Osteoblast (primary cell): ENCODE data around the gene NPDC1. TPM values are rescaled to one million over a fixed set of nuclear protein-coding genes. Genes with fewer than 3 reads are reported as not detected.

Experiments used
- DNase-seq: peaks from one replicate; pipeline ENCODE4 v3.0.0; 2011; ENCODE audit warnings: low spot score, mixed read lengths; ENCODE audit not compliant: insufficient read length; ENCODE audit errors: missing footprints
- H2AFZ ChIP-seq: 2 replicates; pipeline ENCODE4 v1.6.0; 2011; ENCODE audit warnings: mild to moderate bottlenecking, low read length
- H3K27ac ChIP-seq: 2 replicates; pipeline ENCODE4 v1.5.1; 2011; ENCODE audit warnings: mild to moderate bottlenecking, low read depth, low read length, moderate library complexity
- H3K27me3 ChIP-seq: 2 replicates; pipeline ENCODE4 v1.6.0; 2012; ENCODE audit warnings: mild to moderate bottlenecking, control low read depth, inconsistent platforms, low read length, moderate library complexity; ENCODE audit not compliant: insufficient read depth
- H3K36me3 ChIP-seq: 2 replicates; pipeline ENCODE4 v1.5.1; 2011; ENCODE audit warnings: mild to moderate bottlenecking, low read length, control low read depth, moderate library complexity; ENCODE audit not compliant: insufficient read depth
- H3K4me1 ChIP-seq: 2 replicates; pipeline ENCODE4 v1.5.1; 2011; ENCODE audit warnings: mild to moderate bottlenecking, low read length, control low read depth, moderate library complexity; ENCODE audit not compliant: insufficient read depth
- H3K4me2 ChIP-seq: 2 replicates; pipeline ENCODE4 v1.6.0; 2011; ENCODE audit warnings: mild to moderate bottlenecking, low read length; ENCODE audit not compliant: insufficient read depth
- H3K4me3 ChIP-seq: fragments of 200-600 bp; sonication (generic); 3 replicates; pipeline ENCODE4 v1.5.1; 2012; ENCODE audit warnings: mild to moderate bottlenecking, low read length, inconsistent platforms; ENCODE audit not compliant: insufficient read depth
- H3K79me2 ChIP-seq: 2 replicates; pipeline ENCODE4 v1.6.0; 2012; ENCODE audit warnings: mild to moderate bottlenecking, low read length, control low read depth, inconsistent platforms; ENCODE audit not compliant: insufficient read depth
- H3K9me3 ChIP-seq: 2 replicates; pipeline ENCODE4 v1.5.1; 2011; ENCODE audit warnings: low read depth, low read length, control low read depth
- H4K20me1 ChIP-seq: 2 replicates; pipeline ENCODE4 v1.6.0; 2012; ENCODE audit warnings: mild to moderate bottlenecking, low read length, control low read depth; ENCODE audit not compliant: insufficient read depth
- total RNA-seq: library from RNA; depleted of rRNA; stranded (reverse); fragments of >200 nt; gene quantifications from 2 replicates; pipeline ENCODE4 v1.2.3, GENCODE V29; 2012
- TF ChIP-seq, protein P1 (sequence below): IDR thresholded peaks from 2 replicates; pipeline ENCODE4 v1.5.1; 2011; ENCODE audit warnings: mild to moderate bottlenecking, low read depth, low read length, moderate library complexity; ENCODE audit errors: extremely low read depth

NPDC1 gene
- total RNA-seq, 1 donor: 10.1 TPM

DNA sequence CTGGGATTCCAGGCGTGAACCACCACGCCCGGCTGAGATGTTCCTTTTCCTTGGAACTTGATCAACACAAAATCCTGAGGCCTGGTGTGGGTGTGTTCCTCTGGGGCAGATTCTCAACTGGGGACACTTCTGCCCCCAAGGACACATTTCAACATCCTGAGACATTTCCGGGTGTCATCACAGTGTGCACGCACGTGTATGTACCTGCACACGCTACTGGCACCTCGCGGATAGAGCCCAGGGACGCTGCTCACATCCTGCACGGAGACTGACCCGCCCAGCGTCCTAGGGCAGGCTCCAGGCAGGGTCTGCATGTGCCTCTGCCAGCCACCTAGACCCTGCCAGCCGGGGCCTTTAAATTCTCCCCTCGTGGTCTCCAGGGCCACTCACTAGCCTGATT is 16.4 kb upstream of the NPDC1 start:
- Histone ChIP-seq H4K20me1 (no peaks in the 10 kb centered on the region), H3K27me3 (no peaks in the 10 kb centered on the region), H3K4me2 (no peak overlapping the region), H3K4me1 (no peaks in the 10 kb centered on the region), H3K36me3 (no peaks in the 10 kb centered on the region), H3K79me2 (no peaks in the 10 kb centered on the region), H3K27ac (no peak overlapping the region), H2AFZ (no peak overlapping the region), H3K4me3 (no peak overlapping the region), H3K9me3 (no peaks in the 10 kb centered on the region)
- TF ChIP-seq, protein P1, sequence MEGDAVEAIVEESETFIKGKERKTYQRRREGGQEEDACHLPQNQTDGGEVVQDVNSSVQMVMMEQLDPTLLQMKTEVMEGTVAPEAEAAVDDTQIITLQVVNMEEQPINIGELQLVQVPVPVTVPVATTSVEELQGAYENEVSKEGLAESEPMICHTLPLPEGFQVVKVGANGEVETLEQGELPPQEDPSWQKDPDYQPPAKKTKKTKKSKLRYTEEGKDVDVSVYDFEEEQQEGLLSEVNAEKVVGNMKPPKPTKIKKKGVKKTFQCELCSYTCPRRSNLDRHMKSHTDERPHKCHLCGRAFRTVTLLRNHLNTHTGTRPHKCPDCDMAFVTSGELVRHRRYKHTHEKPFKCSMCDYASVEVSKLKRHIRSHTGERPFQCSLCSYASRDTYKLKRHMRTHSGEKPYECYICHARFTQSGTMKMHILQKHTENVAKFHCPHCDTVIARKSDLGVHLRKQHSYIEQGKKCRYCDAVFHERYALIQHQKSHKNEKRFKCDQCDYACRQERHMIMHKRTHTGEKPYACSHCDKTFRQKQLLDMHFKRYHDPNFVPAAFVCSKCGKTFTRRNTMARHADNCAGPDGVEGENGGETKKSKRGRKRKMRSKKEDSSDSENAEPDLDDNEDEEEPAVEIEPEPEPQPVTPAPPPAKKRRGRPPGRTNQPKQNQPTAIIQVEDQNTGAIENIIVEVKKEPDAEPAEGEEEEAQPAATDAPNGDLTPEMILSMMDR: no peak
- DNase-seq: no peak

DNA sequence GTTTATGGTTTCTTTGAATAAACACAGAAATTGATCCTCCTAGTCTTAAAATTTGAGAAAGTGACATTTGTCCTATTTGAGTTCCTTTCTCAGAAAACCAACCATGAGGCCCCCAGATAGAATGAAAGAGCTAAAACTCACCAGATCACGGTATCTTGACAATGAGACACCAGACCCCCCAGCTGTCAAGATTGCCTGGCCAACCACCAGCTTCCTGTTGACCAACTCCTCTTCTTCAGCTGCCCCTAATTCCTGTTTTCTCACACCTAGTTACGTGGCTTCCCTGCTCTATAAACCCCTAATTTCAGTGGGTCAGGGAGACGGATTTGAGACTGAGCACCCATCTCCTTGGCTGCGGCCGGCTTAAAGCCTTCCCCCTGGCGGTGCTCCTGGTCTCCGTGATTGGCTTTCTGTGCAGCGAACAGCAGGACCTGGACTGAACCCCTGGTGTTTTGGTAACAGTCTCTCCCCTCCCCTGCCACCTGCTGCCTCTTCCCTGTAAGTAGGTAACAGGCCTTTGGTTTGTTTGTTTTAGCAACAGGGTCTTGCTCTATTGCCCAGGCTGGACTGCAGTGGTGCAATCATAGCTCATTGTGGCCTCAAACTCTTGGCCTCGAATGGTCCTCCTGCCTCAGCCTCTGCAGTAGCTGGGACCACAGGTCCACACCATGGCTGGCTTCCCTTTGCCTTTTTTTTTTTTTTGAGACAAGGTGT is 12.7 kb upstream of the NPDC1 start:
- peaks cover 18% of the 10 kb centered on the region for H3K27me3 ChIP-seq
- no peak overlapping the region for H2AFZ ChIP-seq
- H3K79me2 ChIP-seq: no peaks in the 10 kb centered on the region
- H3K9me3 ChIP-seq: no peaks in the 10 kb centered on the region
- H3K4me3 ChIP-seq: no peak overlapping the region
- H3K27ac ChIP-seq: no peak overlapping the region
- H3K4me2 ChIP-seq: no peak overlapping the region
- no peaks in the 10 kb centered on the region for H3K4me1 ChIP-seq
- TF ChIP-seq, protein P1: no peak
- DNase-seq: peak; percentile 29
- H3K36me3 ChIP-seq: no peaks in the 10 kb centered on the region
- no peaks in the 10 kb centered on the region for H4K20me1 ChIP-seq

DNA sequence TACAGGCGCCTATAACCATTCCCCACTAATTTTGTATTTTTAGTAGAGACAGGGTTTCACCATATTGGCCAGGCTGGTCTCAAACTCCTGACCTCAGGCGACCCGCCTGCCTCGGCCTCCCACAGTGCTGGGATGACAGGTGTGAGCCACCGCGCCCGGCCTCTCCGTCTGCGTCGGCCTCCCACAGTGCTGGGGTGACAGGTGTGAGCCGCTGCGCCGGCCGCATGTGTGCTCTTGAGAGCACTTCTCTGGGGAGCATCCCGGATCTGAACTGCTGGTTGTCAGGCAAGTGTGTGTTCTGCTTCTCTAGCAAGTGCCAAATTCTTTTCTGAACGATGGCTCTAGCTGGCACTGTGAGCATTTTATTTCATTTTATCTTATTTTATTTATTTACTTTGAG is 11.6 kb upstream of the NPDC1 start:
- Histone ChIP-seq H3K79me2 (no peaks in the 10 kb centered on the region), H3K4me2 (no peak overlapping the region), H3K27me3 (peaks cover 29% of the 10 kb centered on the region), H2AFZ (no peak overlapping the region), H3K4me3 (no peak overlapping the region), H3K9me3 (no peaks in the 10 kb centered on the region), H3K27ac (no peak overlapping the region), H3K4me1 (no peaks in the 10 kb centered on the region), H3K36me3 (no peaks in the 10 kb centered on the region), H4K20me1 (no peaks in the 10 kb centered on the region)
- TF ChIP-seq, protein P1: no peak
- no peak for DNase-seq

DNA sequence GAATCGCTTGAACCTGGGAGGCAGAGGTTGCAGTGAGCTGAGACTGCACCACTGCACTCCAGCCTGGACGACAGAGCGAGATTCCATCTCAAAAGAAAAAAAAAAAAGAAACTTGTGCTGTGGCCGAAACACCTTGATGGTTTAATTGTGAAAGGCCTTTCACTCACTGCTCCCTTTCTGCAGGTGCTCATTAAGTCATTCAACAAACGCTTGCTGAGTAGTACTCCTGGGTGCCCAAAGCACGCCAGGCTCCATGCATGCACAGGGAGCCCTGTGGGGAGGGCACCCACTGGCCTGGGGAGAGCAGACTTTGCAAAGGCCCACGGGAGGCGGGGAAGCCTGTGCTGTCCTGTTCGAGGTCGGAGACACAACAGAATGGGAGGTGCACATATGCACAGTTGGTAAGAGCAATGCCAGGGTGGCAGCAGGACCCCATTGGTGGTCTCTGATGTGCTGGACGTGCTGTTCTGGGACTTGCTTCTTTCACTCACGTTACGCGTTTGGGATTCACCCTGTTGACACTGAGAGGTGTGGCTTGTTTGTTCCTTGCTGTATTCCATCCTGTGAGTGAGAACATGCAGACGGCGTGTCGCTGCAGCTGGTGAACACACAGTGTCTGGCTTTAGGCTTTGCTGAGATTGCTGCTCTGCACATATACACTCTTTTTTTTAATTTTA is 10.9 kb upstream of the NPDC1 start:
- H3K9me3 ChIP-seq: no peaks in the 10 kb centered on the region
- H3K4me3 ChIP-seq: no peak overlapping the region

More for the DNA sequence above, 10.9 kb upstream of the NPDC1 start:
- Histone ChIP-seq H2AFZ (no peak overlapping the region), H3K27me3 (peaks cover 33% of the 10 kb centered on the region), H3K4me1 (no peaks in the 10 kb centered on the region), H3K36me3 (no peaks in the 10 kb centered on the region), H4K20me1 (no peaks in the 10 kb centered on the region), H3K79me2 (no peaks in the 10 kb centered on the region), H3K4me2 (no peak overlapping the region), H3K27ac (no peak overlapping the region)
- TF ChIP-seq, protein P1: no peak
- DNase-seq: peak; percentile 86
